Activated CD4-positive, alpha-beta T cell treated with anti-CD3 and anti-CD28 coated beads for 48 hours (primary cell): ENCODE data around the gene LBX1.

ENCODE experiments used
- DNase-seq: peaks from one replicate; pipeline ENCODE4 v3.0.0-alpha.2; 2020

Gene LBX1

DNA sequence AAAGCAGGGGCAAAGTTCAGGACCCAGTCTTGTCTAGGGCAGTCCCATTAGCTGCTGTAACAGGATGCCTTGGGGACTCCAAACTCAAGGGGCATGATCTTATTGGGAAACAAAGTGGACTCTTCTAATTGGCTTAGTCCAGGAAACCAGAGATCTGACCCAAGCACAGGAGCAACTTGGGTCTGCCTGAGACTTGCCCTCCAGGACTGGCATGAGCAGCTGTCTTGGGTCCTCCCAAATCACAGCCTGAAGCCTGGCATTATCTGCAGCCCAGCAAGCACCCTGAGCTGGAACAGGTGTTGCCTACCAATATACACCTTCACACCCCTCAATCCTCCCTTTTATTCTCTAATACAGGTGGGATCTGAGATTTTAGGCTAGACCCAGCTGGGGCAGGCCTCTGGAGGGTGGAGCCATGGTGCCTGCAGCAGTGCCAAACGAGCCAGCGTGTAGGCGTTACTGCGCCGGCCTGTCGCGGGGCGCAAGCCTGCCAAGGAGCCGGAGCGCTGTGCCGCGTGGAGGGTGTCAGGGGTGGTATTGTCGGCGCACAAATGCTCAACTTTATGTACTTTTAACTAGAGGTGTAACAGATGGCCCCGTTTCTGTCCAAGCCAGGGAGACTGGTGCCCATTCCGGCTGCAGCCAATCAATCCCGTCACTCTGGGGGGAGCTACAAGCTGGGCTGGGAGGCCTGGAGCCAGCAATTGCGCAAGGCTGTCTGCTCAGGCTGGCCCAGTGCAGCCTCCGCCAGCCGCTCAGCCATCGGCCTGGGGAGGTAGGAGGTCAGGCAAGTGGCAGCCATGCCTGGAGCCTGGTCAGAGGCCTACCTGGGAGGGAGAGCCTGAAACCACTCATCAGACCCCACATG lies 12.8 kb upstream of the LBX1 start:
- DNase-seq, result no peak

DNA sequence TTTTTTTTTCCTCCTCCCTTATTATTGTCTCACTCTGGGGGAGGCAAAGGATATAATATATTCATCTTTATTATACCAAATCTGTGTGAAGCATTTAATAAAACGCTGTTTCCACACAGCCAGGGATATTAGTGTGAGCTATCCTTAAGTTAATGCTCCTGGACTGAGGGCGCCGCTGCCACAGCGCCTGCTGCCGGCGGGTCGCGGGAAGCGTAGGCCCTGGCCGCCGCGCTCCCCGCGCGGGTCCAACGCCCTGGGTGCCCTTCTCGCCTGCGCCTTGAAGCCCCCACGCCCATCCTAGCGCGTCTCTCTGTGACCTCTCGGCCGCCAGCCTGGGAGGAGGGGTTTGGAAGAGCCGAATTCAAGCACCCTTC lies 9.5 kb upstream of the LBX1 start:
- DNase-seq, result peak; percentile 54

DNA sequence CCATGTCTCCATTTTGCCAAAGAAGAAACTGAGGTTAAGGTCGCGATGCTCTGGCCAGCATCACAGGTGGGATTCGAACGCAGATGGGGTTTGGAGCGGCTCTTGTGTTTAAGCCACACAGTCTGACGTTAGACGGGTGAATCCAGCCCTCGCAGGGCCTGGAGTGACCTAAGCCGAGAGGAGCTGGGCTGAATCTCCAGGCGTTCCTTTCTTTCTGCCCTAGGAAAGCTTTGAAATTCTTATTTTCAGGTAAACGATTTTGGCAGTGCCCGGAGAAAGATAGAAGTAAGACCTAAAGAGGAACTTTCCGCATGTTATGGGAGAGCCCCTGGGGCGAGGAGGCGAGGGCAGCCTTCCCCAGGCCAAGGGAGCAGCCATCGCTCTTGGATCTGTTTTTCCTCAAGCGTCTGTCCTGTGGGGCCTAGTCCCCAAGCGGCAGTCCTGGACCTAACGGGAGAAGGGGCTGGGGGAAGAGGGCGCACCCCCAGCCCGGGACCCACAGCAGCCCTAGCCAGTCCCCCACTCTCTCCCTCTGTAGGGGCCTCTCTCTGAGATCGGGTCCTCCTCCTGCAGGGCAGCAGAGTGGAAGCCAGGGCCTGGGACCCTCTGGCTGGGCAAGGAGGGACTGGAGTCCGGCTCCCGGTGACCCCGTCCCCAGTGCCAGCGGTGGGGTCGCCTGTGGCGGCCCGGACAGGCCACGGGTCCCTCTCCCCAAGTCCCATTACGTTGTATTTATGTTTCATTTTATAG lies 8.9 kb upstream of the LBX1 start:
- DNase-seq, result no peak

DNA sequence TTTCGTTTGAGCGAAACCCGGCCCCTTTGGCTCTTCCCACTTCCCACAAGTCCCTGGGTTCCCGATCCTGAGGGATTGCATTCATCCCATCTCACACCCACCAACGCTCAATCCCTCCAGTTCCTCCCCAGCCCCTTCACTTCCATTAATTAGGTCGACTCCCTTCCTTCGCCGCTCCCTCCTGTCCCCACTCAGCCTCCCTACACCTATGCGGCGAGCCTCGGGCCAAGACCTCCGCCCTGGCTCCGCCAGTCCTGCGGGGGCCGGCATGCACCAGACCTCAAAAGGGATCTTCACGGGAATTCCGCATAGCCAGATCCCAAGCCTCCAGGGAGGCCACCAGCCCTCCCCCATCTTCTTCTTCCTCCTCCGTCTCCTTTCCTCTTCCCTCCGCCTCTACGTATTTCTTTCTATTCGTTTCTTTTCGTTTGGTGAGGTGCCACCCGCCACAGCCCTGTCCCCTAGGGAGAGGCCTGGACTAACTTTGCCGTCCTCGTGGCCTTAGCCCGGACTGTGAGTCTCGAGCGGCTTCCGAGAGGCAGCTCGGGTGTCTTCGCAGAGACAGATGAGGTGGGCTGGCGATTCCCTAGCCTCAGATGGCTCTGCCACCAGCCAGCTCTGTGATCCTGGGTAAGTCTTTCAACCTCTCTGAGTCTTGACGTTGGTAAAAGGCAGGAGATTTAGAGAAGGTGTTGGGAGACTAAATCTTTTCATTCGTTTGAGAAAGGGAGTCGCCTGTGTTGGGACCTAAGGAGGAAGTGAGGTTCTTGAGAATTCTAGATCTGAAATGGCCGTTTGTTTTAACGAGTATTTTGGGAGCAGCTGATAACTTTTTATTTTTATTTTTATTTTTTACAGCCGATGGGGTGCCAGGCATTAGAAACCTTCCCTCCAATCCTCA lies 8.1 kb upstream of the LBX1 start:
- no peak for DNase-seq

DNA sequence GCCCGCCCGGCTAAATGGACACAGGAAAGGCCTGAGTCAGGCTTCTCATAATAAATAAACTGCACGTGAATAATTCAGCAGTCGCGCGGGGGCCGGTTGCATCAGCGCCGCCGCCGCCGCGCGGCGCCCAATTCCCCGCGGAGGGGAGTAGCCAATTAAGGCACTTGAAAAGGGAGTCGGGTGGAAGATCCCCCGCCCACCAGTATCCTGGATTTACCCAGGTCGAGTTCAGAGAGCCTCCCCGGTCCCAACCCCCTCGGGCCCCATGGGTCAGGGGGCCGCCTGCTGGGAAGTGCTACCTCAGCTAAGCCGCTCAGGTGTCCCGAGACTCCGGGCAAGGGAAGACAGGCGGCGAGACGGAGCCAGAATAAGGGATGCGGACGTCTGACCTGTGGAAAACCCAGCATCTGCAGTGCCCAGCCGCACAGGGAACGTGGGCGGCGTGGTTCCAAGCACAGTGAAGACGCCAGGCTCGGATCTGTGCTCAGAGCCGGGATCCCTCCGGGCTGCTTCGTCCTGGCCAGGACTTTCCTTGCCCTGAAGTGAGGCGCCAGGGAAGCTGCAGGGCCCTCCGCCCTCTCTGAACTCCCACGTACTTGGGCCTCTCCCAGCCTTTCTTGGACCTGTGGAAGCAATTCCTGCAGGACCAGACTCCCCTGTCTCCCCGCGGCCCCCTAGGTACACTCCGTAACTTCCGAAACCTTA lies 7.3 kb upstream of the LBX1 start:
- DNase-seq, result no peak

DNA sequence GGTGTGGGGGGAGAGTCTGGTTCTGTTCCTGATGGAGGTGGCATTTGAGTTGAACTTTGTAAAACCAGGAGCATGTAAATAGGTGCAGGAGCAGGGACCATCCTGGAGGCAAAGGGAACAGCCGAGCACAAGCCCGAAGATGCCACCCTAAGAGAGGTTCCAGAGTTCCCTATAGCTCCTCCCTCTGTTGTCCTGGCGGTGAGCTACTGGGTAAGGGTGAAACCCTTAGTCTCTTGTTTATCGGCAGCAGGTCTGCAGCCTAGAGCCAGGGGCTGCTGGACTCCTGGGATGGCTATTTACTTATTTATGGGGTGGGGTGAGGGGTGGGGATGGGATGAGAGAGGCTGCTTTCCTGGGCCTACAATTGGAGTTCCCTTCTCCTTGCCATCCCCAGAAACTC lies 6.5 kb upstream of the LBX1 start:
- DNase-seq, result no peak

DNA sequence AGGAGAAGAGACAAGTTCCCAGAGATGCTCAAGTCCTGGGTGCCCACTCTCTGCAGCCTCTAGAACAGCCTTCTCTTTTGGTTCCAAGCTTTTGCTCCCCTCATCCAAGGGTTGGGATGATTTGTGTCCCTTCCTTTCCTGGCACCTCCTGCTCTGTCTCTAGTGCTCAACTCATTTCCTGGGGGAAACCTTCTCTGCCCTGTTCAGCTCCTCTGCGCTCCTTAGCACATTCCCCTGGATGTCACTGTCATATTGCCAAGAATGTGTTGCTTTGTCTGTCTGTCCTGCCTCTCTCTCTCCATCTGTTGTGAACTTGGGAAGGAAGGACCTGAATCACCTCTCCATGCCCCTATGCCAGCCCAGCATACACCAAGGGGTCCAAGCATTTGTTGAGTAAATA lies 5.1 kb upstream of the LBX1 start:
- no peak for DNase-seq

DNA sequence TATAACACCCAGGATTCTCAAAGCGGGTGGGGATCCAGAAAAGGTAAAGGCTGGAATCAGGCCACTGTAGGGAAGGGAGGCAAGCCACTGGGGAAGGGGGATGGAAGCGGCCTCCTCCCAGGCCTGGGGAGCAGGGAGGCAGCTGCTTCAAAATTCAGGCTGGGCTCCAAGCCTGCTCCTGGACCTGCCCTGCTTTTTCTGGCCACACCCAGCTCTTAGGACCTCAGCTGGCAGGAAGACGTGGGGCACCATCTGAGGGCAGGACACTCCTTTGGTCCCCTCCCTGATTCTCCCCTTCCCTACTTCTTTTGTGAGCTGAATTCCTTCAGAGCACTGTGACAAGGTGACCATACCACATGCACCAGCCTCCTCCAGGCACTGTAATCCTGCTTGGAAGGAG lies 4.6 kb upstream of the LBX1 start:
- DNase-seq, result no peak

DNA sequence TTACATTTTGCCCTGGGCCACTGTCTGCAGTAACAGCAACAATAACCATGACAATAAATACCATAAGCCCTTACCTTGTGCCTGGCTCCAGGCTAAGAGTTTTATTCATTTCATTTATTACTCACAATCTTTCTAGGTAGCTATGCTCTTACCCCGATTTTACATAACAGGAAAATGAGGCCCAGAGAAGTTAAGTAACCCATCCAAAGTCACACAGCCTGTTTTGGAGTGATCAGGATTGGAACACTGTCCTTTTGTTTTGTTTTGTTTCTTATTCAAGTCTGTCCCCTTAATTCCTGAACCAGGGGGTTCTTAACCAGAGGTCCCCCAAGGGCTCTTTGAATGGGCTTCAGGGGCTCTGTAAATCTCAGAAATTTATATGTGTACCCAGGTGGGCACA lies 4.2 kb upstream of the LBX1 start:
- DNase-seq, result no peak

DNA sequence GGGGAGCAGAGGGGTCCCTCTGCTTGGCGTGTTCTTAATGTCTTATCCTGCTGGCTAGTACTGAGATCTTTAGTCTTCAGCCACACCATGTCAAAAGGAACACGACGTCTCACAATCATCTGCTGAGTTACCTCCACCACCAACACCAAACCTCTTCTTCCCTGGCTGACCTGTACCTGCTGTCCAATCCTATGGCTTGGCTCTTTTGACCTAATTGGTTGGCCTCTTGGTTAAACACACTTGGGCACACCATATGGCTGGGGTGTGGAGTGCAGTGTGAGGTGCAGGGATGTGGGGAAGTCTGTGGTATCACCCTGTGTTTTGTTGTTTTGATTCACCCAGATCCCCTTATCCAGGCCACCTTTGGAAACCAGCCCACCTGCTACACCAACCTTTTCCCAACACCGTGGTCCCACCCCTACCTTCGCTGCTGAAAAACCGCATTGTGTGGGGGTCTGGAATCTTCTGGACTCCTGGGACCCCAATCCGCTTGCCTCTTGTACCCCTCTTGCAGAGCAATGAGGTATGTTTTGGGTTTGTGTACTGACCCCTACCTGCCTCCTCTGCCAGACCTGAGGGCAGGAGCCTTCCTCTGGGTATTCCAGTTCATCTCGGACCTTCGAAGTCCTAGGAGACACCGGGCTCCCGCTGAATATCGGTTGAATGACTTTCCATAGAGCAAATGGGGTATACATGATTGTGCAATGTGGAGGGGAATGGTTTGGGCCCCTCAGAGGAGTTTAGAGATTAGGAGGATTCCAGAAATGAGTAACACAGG lies 2.8 kb upstream of the LBX1 start:
- no peak for DNase-seq

DNA sequence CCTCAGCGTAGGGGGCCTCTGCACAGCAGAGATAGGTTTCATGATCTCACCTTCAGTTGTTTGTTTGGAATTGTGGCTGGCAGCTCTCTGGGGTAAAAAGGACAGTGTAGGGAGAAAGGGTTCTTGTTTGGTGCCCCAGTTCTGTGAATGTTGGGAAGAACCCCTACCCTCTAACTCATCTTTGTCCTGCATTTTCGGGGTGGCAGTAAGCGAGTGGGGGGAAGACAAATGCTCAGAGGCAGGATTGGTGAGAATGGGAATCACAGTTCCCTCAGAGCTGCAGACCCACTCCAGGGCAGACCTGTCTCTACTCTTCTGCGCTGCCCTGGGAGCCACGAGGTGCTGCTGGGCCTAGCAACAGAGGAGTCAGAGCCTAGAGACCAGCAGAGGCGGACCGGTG lies 1.8 kb upstream of the LBX1 start:
- no peak for DNase-seq

DNA sequence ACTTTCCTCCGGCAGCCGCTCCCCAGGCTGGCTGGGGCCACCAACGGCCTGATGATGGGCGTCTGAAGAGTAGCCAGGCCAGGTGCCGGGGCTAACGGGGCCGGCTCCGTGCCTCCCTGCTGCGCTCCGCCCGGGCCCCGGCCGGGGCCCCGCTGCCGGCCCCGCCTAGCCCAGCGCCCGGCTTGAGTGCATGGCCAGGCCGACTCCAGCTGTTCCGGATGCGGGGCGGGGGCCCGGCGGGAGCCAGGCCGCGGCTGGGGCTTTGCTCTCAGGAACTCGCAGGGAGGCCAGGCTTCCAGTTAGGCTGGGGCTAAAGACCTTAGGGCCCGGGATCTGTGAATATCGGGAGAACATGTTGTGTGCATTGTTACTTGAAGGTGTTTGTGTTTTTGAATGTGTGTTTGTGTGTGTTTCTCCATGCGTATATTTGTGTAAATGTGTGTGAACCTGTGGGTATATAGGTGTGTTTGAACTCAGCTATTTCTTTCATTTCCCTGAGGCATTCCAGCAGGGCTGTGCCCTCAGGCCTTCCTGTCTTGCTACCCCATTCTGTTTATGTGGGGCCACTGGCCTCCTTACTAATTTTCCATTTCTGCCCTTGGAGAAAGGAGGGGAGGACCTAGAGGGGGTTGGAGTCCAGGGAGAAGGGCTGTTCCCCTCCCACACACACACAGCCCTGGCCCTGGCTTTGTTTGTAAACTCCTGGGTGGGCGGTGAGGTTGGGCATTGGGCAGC lies 1.1 kb upstream of the LBX1 start:
- DNase-seq, result no peak

DNA sequence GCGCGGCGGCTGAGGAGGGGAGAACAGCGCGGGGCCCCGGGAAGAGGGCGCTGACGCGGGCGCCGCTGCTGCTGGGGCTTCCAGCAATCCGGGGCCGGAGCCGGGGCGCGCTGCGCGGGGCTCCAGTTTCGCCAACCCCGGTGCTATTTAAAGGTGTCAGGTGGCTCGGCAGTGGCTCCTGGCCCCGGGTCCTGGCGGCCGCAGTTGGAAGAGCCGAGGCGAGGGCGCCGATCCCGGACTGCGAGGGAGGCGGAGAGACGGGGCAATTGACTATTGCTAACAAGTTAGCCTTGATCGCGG lies 347 bp downstream of the LBX1 start:
- DNase-seq, result no peak

DNA sequence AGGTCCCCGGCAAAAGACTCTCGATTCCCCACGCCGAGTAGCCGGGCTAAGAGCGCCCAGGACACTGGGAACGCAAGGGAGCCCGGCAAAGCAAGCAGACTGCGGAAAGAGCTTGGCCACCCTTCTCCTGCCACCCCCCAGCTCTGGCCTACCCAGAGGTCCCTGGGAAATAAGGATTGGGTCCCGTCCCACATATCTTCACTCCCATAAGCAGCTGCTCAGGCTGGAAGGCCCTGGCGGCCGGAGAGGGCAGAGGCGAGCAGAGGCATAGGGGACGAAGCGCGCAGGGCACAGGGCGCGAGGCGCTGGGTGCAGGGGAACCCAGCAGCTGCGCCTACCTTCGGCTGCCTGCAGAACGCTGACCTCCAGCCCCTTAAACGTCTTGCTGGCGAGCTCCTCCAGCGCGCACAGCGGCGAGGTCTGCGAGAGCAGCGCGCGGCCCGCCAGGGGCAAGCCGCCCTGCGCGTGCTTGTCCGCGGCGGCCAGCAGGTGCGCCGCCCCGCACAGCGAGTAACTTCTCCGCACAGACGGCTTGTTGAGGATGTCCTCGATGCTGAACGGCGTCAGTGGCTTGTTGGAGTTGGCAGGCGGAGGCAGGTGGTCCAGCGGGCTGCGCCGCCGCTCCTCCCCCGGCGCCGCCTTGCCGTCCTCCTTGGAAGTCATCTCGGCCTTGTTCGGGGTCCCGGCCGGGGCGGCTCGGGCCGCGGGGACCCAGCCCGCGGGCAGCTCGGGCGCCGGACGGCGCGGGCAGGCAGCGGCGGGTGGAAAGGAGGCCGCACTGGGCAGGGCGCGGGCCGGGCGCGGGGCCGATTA lies 904 bp downstream of the LBX1 start:
- no peak for DNase-seq

DNA sequence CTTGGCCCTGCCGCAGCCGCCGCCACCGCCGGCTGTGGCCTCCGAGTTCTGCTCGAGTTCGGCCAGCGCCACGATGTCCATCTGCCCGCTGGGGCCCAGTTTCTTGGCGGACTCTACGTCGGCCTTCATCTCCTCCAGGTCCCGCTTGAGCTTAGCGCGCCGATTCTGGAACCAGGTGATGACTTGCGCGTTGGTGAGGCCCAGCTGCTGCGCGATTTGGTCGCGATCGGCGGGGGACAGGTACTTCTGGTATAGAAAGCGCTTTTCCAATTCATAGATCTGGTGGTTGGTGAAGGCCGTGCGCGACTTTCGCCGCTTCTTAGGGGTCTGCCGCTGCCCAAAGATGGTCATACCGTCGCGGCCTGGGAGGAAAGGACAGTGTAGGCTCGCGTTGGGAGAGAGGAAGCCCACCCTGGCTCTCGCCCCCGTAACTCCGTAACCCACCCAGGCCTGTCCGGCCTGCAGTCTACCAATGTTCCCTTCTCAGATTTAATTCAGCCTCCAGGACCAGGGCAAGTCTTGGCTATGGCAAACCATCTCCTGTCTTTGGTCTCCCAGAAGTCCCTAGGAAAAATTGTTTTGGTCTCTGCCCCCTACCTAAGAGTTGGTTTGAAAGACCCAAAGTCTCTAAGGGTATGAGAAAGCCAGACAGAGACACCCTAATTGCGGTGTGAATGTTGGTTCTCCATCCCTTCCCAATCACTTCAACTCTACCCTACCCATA lies 1.7 kb downstream of the LBX1 start:
- DNase-seq, result peak; percentile 51

DNA sequence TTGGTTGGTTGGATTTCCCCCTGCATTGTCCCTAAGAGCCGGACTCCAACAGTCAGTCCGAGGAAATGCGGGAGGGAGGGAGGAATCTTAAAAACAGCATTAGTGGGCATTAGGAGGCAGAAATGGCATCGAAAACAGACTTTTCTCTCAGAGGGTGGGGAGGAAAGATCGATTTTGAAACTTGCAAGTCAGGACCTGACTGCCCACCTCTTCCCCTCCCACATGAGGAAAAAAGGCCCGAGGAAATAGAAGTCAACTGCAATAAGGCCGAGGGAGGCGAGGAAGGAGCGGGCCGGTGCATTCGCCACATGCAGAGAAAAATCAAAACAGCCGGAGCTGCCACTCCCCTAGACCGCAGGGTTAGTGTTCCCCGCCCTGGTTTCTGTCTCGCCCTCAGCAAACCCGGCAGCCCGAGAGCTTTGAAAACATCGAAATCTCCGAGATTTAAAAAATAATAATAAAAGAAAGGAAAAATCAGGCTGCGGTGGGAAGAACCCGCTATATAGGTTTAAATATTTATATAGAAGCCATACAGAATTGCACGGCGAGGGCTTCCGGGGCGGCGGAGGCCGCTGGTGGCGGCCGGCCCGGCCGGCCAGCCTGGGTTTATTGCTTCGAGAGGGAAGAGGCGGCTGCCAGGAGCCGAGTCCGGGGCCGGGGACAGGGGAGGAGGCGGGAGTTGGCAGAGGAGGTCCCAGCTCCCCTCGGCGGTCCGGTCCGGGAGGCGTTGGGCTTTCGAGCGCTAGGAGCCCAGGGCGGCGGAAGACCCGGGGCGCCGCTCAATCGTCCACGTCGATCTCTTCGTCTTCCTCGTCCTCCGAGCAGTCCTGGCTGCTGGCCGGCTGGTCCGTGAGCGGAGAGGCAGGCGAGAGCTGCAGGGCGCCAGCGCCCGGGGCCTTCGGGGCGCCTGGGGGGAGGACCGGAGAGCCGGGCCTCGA lies 2.5 kb downstream of the LBX1 start:
- no peak for DNase-seq

DNA sequence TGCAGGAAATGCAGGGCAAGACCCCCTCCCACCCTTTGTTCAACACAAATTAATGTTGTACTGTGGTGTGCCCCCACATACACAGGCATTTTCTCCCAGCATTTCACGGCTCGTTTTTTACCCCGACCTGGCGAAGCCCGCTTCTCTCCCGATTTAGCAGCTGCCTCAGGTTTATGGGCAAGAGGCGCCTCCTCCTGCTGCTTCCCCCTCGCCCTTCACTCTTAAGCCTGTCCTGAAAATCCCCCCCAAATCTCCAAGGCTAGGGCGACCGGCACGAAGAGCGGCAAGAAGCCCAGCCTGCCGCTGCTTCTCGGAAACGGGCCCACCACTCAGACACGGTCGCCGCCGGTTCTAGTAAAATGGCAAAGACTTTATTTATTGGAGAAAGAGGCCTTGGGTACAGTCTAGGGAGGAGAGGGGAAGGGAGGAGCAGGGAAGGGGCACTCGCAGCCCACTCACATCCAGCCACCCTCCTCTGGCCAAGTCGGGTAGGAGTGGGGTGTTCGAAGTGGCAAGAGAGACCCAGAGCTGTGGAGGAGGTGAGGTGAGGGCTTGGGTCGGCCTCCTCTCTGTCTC lies 3.3 kb downstream of the LBX1 start:
- no peak for DNase-seq
